SK-N-SH (cell line): ENCODE results near the gene S1PR5.

ENCODE experiments used
- EP300 ChIP-seq, 2 experiments: IDR thresholded peaks; 2 replicates each; pipeline versions ENCODE4 v1.4.0 to v1.6.1; 2012; ENCODE audit warnings: borderline replicate concordance in 1 of 2, low read depth in 1 of 2, low read length in 1 of 2
- EZH2phosphoT487 ChIP-seq: fragments of 200-600 bp; sonication (generic); IDR thresholded peaks from 2 replicates; pipeline ENCODE4 v1.6.1; 2017; ENCODE audit warnings: low read depth, mixed run types, mild to moderate bottlenecking, antibody characterized with exemption, moderate library complexity, borderline replicate concordance
- IRF3 ChIP-seq: fragments of 150-350 bp; IDR thresholded peaks from 2 replicates; pipeline ENCODE4 v1.6.1; 2016; ENCODE audit warnings: mild to moderate bottlenecking, low read depth, low read length
- PBX3 ChIP-seq: IDR thresholded peaks from 2 replicates; pipeline ENCODE4; 2012
- RAD21 ChIP-seq: IDR thresholded peaks from 2 replicates; pipeline ENCODE4 v1.6.1; 2012; ENCODE audit warnings: mild to moderate bottlenecking, low read length
- RFX5 ChIP-seq: IDR thresholded peaks from 2 replicates; pipeline ENCODE4 v1.6.1; 2012; ENCODE audit warnings: mild to moderate bottlenecking, improper control_type of control experiment, low read length
- TAF1 ChIP-seq: IDR thresholded peaks from 2 replicates; pipeline ENCODE4 v1.6.1; 2012; ENCODE audit warnings: low read depth, mild to moderate bottlenecking, low read length, moderate library complexity, borderline replicate concordance
- TCF12 ChIP-seq: IDR thresholded peaks from 2 replicates; pipeline ENCODE4 v1.4.0; 2012
- YY1 ChIP-seq: IDR thresholded peaks from 2 replicates; pipeline ENCODE4 v1.4.0; 2012; ENCODE audit warnings: low read depth, mild to moderate bottlenecking
- TF ChIP-seq, protein P1 (sequence below): IDR thresholded peaks from 2 replicates; pipeline ENCODE4 v1.4.0; 2012; ENCODE audit warnings: low read depth
- TF ChIP-seq, protein P2 (sequence below): fragments of 200-600 bp; sonication (generic); IDR thresholded peaks from 2 replicates; pipeline ENCODE4 v1.6.1; 2017; ENCODE audit warnings: antibody characterized with exemption, mild to moderate bottlenecking, moderate library complexity
- TF ChIP-seq, protein P3 (sequence below): IDR thresholded peaks from 2 replicates; pipeline ENCODE4 v1.4.0; 2012; ENCODE audit warnings: low read depth, borderline replicate concordance

GRCh38 chr19:10538204-10538983 lies 21.1 kb upstream of the S1PR5 start:
- no peak for TF ChIP-seq RFX5
- TF ChIP-seq, protein P1, sequence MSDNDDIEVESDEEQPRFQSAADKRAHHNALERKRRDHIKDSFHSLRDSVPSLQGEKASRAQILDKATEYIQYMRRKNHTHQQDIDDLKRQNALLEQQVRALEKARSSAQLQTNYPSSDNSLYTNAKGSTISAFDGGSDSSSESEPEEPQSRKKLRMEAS, result no peak
- TF ChIP-seq YY1, result no peak
- TF ChIP-seq, protein P2, sequence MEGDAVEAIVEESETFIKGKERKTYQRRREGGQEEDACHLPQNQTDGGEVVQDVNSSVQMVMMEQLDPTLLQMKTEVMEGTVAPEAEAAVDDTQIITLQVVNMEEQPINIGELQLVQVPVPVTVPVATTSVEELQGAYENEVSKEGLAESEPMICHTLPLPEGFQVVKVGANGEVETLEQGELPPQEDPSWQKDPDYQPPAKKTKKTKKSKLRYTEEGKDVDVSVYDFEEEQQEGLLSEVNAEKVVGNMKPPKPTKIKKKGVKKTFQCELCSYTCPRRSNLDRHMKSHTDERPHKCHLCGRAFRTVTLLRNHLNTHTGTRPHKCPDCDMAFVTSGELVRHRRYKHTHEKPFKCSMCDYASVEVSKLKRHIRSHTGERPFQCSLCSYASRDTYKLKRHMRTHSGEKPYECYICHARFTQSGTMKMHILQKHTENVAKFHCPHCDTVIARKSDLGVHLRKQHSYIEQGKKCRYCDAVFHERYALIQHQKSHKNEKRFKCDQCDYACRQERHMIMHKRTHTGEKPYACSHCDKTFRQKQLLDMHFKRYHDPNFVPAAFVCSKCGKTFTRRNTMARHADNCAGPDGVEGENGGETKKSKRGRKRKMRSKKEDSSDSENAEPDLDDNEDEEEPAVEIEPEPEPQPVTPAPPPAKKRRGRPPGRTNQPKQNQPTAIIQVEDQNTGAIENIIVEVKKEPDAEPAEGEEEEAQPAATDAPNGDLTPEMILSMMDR, result no peak
- no peak for TF ChIP-seq TCF12
- TF ChIP-seq EP300 (IDR thresholded peaks at IDR 0.05; ENCODE audit: borderline replicate concordance in 1 of 2, low read depth in 1 of 2, low read length in 1 of 2), result no peak
- TF ChIP-seq EZH2phosphoT487, result no peak
- TF ChIP-seq PBX3, result no peak
- no peak for TF ChIP-seq RAD21
- TF ChIP-seq, protein P3, sequence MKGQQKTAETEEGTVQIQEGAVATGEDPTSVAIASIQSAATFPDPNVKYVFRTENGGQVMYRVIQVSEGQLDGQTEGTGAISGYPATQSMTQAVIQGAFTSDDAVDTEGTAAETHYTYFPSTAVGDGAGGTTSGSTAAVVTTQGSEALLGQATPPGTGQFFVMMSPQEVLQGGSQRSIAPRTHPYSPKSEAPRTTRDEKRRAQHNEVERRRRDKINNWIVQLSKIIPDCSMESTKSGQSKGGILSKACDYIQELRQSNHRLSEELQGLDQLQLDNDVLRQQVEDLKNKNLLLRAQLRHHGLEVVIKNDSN, result no peak
- no peak for TF ChIP-seq TAF1
- no peak for TF ChIP-seq IRF3
